Measurements from ENCODE around the gene COL4A5.

GRCh38 chrX:108438110-108438623, 1.5 kb upstream of the COL4A5 start, which contains the start of gene COL4A6:
- TF ChIP-seq CTCF (IDR thresholded peaks at IDR 0.05) (no peak), POLR2A (IDR thresholded peaks at IDR 0.05) (no peak)

Data from esophagus squamous epithelium (tissue), 4 donors.